Erythroblast (primary cell): ENCODE data around the gene MRPL28.

ENCODE experiments used
- GATA1 ChIP-seq: IDR thresholded peaks from 2 replicates; pipeline ENCODE4 v1.6.1; 2011; ENCODE audit warnings: low read depth, mild to moderate bottlenecking, control low read depth, low read length, moderate library complexity
- POLR2A ChIP-seq: IDR thresholded peaks from 2 replicates; pipeline ENCODE4 v1.6.1; 2011; ENCODE audit warnings: mild to moderate bottlenecking, low read length

DNA sequence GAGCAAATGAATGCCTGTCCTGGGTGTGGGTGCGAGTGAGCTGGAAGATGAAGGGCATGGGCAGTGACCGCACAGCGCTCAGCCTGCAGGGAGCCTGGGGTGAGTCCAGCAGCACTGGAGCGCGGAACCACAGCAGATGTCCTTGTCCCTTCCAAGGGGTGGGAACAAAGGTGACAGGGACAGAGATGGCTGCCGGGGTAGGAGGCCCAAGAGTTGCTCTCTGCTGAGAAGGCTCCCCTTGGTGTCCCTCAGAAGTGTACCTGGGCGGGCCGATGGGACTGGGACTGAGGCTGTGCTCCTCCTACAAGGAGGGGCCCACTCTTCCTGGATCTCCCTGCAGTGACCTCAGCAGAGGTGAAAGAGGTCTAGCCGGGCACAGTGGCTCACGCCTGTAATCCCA is 19.0 kb upstream of the MRPL28 start:
- no peak for TF ChIP-seq POLR2A
- no peak for TF ChIP-seq GATA1
